Activated naive CD4-positive, alpha-beta T cell treated with anti-CD3 and anti-CD28 coated beads, Interleukin-2, amount 50 U/mL, for 72 hours (primary cell): ENCODE data around the gene MLC1. TPM values are rescaled to one million over a fixed set of nuclear protein-coding genes. Genes with fewer than 3 reads are reported as not detected.

ENCODE experiments used
- total RNA-seq, 2 donors: library from RNA; stranded (reverse); gene quantifications; one replicate each; pipeline ENCODE4 v1.2.3, GENCODE V29; 2022

Gene MLC1
- total RNA-seq, 2 donors from 2014 or later = 0.29 TPM; not detected in 1

Other genes starting within 250 kb of the MLC1 start
- 10 to 100 TPM; 18.4 to 20.7 TPM for gene ZBED4, start 231.6 kb downstream of the MLC1 start, total RNA-seq
- gene ALG12, start 167.0 kb downstream of the MLC1 start, total RNA-seq = 10 to 100 TPM; 14.8 to 15.3 TPM
- 10 to 100 TPM; 19.1 to 31.0 TPM for gene CRELD2, start 166.8 kb downstream of the MLC1 start, total RNA-seq
- gene PIM3, start 124.7 kb downstream of the MLC1 start, total RNA-seq = 100 to 1,000 TPM in 1 of 2 donors, 10 to 100 TPM in 1; 77.2 to 522 TPM
- under 1 TPM; 0.11 to 0.12 TPM for gene IL17REL, start 72.7 kb downstream of the MLC1 start, total RNA-seq
- gene TTLL8, start 27.1 kb downstream of the MLC1 start, total RNA-seq = not detected
- not detected for gene MOV10L1, start 4.6 kb upstream of the MLC1 start, total RNA-seq
- gene PANX2, start 85.3 kb upstream of the MLC1 start, total RNA-seq = 1 to 10 TPM; 2.1 to 2.5 TPM
- gene TRABD, start 100.5 kb upstream of the MLC1 start, total RNA-seq = 10 to 100 TPM; 84.4 to 98.2 TPM
- 10 to 100 TPM; 22.5 to 23.4 TPM for gene SELENOO, start 115.6 kb upstream of the MLC1 start, total RNA-seq
- gene TUBGCP6, start 159.6 kb upstream of the MLC1 start, total RNA-seq = 10 to 100 TPM; 49.6 to 50.9 TPM
- gene HDAC10, start 165.8 kb upstream of the MLC1 start, total RNA-seq = 10 to 100 TPM; 43.7 to 67.3 TPM
- gene MAPK12, start 176.3 kb upstream of the MLC1 start, total RNA-seq = 10 to 100 TPM in 1 of 2 donors, 1 to 10 TPM in 1; 7.1 to 14.2 TPM
- gene MAPK11, start 185.0 kb upstream of the MLC1 start, total RNA-seq = 10 to 100 TPM; 15.6 to 25.7 TPM
- 10 to 100 TPM; 10.3 to 13.1 TPM for gene PLXNB2, start 222.2 kb upstream of the MLC1 start, total RNA-seq
- gene DENND6B, start 241.6 kb upstream of the MLC1 start, total RNA-seq = 1 to 10 TPM; 4.1 to 4.3 TPM